ENCODE measurements around the gene LRP1B.

LRP1B gene

DNA sequence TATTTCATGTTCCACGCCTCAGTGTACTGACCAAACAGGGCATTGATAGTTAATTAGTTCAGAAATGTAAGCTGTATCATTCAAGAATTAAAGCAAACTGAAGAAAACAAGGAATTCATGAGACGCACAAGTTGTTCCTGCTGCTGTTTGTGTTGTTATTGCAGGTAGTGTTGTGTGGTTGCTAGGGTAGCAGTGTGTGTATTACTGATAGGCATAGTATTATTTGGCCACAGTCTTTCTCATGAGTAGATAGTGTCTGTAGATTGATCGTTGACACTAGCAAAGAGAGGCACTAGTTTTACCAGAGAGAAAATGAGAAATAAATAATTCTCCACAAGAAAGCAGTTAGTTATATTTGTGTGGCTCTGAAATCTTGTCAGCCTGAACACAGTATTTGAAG lies 548.6 kb downstream of the LRP1B start:
- DNase-seq (ENCODE audit: low read depth), result no peak

GRCh38 chr2:141579071-141579470 lies 551.7 kb downstream of the LRP1B start:
- no peak for DNase-seq (ENCODE audit: low read depth)

- DNase-seq (ENCODE audit: low read depth), result no peak
These were observed 560.2 kb downstream of the LRP1B start for GRCh38 chr2:141570474-141571131.

DNA sequence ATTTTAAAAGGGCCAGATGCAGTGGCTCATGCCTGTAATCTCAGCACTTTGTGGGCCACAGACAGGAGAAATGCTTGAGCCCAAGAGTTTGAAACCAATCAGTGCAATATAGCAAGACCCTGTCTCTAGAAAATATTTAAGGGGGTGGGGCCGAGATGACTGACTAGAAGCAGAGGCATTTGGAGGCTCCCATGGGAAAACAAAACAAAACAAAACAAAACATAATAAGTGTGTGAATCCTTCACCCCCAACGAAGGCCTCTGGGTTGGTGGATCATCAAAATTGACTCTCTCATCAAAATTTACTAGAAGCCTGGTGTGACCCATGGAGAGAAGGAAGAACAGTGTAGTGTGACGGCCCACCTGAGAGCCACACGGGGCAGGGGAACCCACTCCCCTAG lies 560.9 kb downstream of the LRP1B start:
- no peak for DNase-seq (ENCODE audit: low read depth)

GRCh38 chr2:141565597-141565996 lies 565.2 kb downstream of the LRP1B start:
- DNase-seq (ENCODE audit: low read depth), result no peak

- DNase-seq (ENCODE audit: low read depth), result no peak
These were observed 570.1 kb downstream of the LRP1B start for GRCh38 chr2:141560723-141561122.

GRCh38 chr2:141557329-141558095 lies 573.3 kb downstream of the LRP1B start:
- peak; percentile 10 for DNase-seq (ENCODE audit: low read depth)

- no peak for DNase-seq (ENCODE audit: low read depth)
These were observed 574.8 kb downstream of the LRP1B start for GRCh38 chr2:141555876-141556470.

- peak; percentile 18 for DNase-seq (ENCODE audit: low read depth)
These were observed 576.0 kb downstream of the LRP1B start for GRCh38 chr2:141554810-141555209.

DNA sequence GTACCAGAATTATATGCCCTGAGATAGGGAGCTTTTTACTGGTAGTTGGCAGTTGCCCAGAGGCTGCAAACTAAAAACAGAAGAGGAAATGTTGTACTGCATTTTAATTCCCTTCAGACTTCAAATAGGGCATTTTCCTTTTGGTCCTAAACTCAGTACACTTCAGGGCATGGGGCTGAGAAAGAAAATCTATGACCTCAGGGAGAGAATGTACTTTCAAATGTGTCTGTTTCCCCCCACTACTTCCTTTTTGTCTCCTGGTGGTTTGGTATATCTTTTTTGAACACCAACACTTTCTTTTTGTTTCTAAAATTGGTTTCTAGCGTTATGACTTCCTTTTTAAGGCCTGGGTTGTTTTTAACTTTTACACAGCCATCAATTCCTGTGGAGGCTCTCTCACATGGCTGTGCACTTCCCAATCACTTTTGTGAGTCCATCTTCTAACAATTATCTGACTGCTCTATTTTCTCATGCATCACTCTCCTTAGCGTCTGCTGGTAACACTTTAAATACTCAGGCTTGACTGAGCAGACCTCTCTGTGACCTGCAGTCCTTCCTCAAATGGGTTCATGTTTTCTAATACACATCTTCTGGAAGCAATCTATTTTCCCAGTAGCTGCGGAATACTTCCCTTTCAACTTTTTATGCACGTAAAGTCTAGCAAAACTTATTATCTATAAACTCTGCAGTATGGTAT lies 596.0 kb downstream of the LRP1B start:
- no peak for DNase-seq (ENCODE audit: low read depth)

GRCh38 chr2:141529659-141530058 lies 601.2 kb downstream of the LRP1B start:
- DNase-seq (ENCODE audit: low read depth), result no peak

- no peak for DNase-seq (ENCODE audit: low read depth)
These were observed 601.8 kb downstream of the LRP1B start for GRCh38 chr2:141528990-141529389.

GRCh38 chr2:141526760-141527159 lies 604.1 kb downstream of the LRP1B start:
- no peak for DNase-seq (ENCODE audit: low read depth)

DNA sequence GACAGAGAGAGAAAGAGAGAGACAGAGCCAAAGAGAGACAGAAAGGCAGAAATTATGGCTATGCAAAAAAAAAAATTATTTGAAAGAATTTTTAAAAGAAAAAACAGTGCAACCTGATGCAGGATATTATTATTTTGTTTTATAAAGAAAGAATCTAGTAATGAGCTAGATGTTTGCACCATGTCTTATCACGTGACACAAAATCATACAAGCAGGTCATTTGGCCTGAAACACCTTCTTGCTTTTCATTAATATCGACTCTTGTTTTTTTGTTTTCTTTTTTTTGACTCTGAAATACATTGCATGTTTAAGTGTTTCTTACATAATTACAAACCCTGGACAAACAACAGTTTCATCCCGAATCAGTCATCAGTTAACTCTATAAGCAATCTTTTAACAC lies 606.0 kb downstream of the LRP1B start:
- no peak for DNase-seq (ENCODE audit: low read depth)

DNA sequence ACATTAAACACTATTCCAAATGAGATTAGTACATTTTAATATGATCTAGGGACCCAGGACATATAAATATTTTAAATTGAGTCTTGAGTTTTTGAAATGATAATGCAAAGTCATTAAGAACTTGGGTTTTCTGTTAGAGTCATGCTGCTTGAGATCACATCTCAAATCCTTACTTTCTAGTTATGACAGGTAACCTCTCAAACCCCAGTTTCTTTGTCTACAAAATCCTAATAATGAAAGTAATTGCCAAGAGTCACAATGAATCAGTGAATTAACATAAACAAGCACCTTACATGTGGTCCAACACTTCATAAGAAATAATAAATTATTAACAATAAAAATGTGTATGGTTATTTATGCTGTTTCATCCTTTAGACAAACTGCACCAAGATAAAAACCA lies 607.6 kb downstream of the LRP1B start:
- DNase-seq (ENCODE audit: low read depth), result no peak

GRCh38 chr2:141522702-141523101 lies 608.1 kb downstream of the LRP1B start:
- no peak for DNase-seq (ENCODE audit: low read depth)

- DNase-seq (ENCODE audit: low read depth), result no peak
These were observed 608.8 kb downstream of the LRP1B start for GRCh38 chr2:141522048-141522447.

DNA sequence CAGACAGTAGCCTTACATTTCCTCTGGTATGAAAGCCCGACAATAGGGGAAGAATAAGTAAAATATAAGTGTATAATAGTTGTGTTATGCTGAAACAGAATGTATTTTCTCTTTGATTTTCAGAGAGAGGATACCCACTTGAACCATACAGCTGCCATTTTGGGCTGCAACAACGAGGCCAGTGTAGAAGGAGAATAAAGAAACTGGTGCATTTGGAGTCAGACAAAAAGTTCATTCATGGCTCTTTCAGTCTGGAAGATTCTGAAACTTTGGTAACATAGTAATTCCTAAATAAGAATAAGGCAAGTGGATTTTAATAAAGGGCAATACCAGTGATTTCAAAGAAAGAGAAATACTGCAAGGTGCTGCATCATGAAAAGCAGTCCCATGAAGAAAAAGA lies 610.9 kb downstream of the LRP1B start:
- no peak for DNase-seq (ENCODE audit: low read depth)

DNA sequence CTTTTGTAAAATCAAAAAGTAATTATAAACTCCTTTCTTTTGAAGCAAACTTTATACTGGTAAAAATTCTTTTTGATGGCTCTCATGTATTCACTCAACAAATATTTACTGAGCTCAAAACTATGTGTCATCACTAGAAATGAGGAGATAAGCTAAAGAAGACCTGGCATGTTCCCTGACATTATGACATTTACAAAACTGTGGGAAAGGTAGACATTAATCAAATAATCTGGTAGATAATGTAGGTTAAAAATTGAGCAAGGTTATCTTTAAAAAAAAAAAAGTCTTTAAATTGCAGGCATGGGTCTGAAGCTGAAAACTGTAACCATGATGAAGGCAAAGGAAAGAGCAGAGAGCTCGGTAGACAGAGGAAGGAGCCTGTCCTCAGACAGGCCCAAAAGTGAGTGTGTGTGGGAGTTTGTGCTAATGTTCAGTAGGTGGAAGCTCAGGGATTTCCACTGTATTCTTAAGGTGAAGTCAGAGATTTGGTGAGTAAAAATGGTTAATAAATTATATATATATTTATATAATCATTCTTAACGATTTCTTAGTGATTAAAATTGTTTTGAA lies 612.9 kb downstream of the LRP1B start:
- no peak for DNase-seq (ENCODE audit: low read depth)

DNA sequence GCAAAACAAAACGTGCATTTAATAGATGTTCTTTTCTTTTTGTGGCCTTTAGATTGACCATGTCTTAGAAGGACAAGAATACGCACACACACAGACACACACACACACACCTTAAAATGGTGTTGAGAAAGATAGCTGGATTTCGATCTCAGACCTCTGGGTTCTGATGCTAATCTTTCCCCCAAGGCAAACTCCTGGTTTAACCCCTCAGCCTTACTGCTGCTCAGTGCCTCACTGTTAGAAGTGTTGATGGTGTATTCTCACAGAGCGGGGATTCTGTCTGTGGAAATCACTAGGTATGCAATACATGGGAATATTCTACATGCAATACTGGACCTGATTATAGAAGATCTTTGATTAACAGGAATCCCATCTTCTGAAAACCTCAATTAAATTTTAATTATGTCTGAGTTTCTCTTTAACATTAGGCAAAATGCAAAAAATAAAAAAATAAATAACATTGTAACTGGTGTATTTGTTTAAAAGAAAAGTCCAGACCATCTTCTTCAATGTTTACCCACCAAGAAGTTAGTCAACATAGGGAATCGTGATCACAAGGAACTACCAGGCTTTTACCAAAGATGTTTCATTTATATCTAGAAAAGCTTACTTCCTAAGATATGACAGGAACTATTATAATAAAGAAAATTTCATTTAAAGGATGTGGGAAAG lies 613.5 kb downstream of the LRP1B start:
- DNase-seq (ENCODE audit: low read depth), result no peak

DNA sequence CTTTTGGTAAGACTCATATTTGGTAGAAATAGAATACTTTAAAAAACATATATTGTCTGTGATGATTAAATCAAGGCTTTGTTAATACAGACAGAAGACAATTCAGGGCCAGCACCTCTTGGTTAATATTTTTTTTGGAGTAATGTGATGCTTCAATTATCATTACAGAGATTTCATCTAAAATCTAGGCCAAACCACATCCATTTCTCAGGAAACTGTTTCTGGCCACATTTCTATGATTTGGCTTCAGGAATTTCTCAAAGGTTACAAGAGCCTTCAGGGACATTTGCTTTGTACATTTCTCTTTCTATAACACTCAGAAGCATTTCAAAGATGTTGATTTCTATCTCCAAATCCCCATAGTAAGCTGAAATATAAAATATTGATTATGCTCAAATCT lies 614.9 kb downstream of the LRP1B start:
- no peak for DNase-seq (ENCODE audit: low read depth)

- DNase-seq (ENCODE audit: low read depth), result no peak
These were observed 617.0 kb downstream of the LRP1B start for GRCh38 chr2:141513853-141514252.

Data from fibroblast of the conjunctiva (primary cell).